K562 (cell line): ENCODE results near the gene NUMB. TPM values are rescaled to one million over a fixed set of nuclear protein-coding genes. Genes with fewer than 3 reads are reported as not detected.

Source experiments
- EGR1 ChIP-seq: fragments of 450-650 bp; conservative IDR thresholded peaks from 2 replicates; pipeline ENCODE4 v1.6.1; 2017; ENCODE audit warnings: mild to moderate bottlenecking
- ETV5 ChIP-seq: sonication (generic); formaldehyde crosslinking; IDR thresholded peaks from 2 replicates; pipeline ENCODE4 v1.4.0; 2020; ENCODE audit warnings: low read depth, mild to moderate bottlenecking, missing genetic modification reagents
- KDM5B ChIP-seq: fragments of 200-600 bp; sonication (generic); IDR thresholded peaks from 2 replicates; pipeline ENCODE4 v1.6.1; 2012; ENCODE audit warnings: low read depth, mild to moderate bottlenecking, moderate library complexity, low read length, control low read depth, inconsistent platforms; ENCODE audit not compliant: insufficient replicate concordance
- NFYB ChIP-seq: IDR thresholded peaks from 2 replicates; pipeline ENCODE4 v1.6.1; 2011; ENCODE audit warnings: mild to moderate bottlenecking, moderate library complexity; ENCODE audit not compliant: insufficient read length; ENCODE audit errors: extremely low read depth
- PHF8 ChIP-seq: fragments of 200-600 bp; sonication (generic); IDR thresholded peaks from 2 replicates; pipeline ENCODE4 v1.6.1; 2012; ENCODE audit warnings: mixed run types, mild to moderate bottlenecking, inconsistent platforms, low read length, moderate library complexity, borderline replicate concordance
- RBM22 ChIP-seq: fragments of 200-400 bp; formaldehyde crosslinking; IDR thresholded peaks from 2 replicates; pipeline ENCODE4 v1.6.1; 2018; ENCODE audit warnings: low read length, low read depth; ENCODE audit not compliant: poor library complexity, severe bottlenecking
- polyA plus RNA-seq, 8 experiments: library from polyadenylated mRNA; depleted of rRNA in 4 of 8; stranded (reverse) in 5 of 8; unstranded in 3 of 8; fragments of >200 nt; fragmentation: Nextera tagmentation in 2 of 8; fragmentation: Illumina TruSeq in 1 of 8; extraction: Ambion mirVana in 2 of 8; extraction: Trizol in 1 of 8; gene quantifications; 2 replicates each; pipeline versions ENCODE4 v1.2.1 to v1.2.3, GENCODE V29; 2011 to 2014; ENCODE audit warnings: inconsistent platforms in 1 of 8, missing spikeins in 1 of 8
- total RNA-seq, 7 experiments: library from RNA; depleted of rRNA in 6 of 7; stranded (reverse); fragments of >200 nt in 6 of 7; fragmentation: Illumina TruSeq in 2 of 7; extraction: Trizol in 2 of 7; gene quantifications; 2 replicates each; pipeline versions ENCODE4 v1.2.1 to v1.2.3, GENCODE V29; 2011 to 2021; ENCODE audit warnings: low replicate concordance in 1 of 7
- TF ChIP-seq, protein P1 (sequence below): fragments of 200-600 bp; sonication (generic); IDR thresholded peaks from one replicate; pipeline ENCODE4 v1.6.1; 2012; ENCODE audit warnings: mild to moderate bottlenecking, low read depth, low read length, inconsistent platforms
- TF ChIP-seq, protein P2 (sequence below): sonication (generic); formaldehyde crosslinking; IDR thresholded peaks from 2 replicates; pipeline ENCODE4 v1.8.0; 2023; ENCODE audit warnings: mild to moderate bottlenecking, missing genetic modification reagents
- TF ChIP-seq, protein P3 (sequence below), 2 experiments: IDR thresholded peaks; 2 replicates each; pipeline ENCODE4 v1.6.1; 2011; ENCODE audit warnings: borderline replicate concordance in 1 of 2, control low read depth in 1 of 2, low read depth in 1 of 2, low read length in 1 of 2, mild to moderate bottlenecking in 1 of 2, mixed read lengths in 1 of 2, moderate library complexity in 1 of 2; ENCODE audit not compliant: insufficient read depth in 1 of 2, insufficient read length in 1 of 2, poor library complexity in 1 of 2, severe bottlenecking in 1 of 2; ENCODE audit errors: extremely low read depth in 1 of 2
- TF ChIP-seq, protein P4 (sequence below): sonication (generic); formaldehyde crosslinking; IDR thresholded peaks from 2 replicates; pipeline ENCODE4 v1.8.1; 2023; ENCODE audit warnings: mild to moderate bottlenecking, missing genetic modification reagents

The NUMB gene
- total and polyA plus RNA-seq, 9 of the 15 experiments (the other 6 are each of a cell fraction or from before 2014, with no cell fraction given): 13.5 to 54.0 (median 32.3) TPM

DNA sequence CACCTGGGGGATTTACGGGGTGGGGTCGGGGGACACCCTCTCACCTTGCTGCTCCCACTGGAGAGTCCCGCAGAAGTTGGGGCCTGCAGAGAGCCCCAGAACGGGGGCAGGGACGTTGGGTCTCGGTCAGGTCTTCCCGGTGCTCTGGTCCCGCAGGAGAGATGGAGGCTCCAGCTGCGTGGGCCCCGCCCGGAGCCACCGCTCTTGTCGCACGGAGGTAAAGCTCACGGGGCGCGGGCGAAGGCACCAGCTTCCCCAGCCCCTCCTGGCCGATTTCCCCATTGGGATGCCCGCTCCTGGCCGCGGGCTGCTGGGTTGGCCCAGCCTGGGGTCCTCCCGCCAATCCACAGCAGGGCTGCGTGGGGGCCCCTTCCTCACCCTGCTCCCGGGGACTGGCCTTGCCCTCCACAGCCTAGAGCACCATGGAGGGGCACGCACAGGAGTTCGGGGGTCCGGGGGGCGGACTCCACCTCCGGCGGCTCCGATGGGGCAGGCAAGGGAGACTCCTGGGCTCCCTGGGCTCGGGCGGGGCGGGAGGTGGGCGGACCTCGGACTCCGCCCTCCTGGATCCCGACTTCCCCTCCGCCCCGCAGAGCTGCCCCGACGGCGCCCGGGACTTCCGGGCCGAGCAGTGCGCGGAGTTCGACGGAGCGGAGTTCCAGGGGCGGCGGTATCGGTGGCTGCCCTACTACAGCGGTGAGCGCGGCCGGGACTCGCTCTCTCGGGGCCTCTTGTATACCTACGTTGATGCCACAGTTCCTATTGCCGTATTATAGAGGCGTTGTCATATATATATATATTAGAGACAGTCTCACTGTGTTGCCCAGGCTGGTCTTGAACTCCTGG lies 212.6 kb downstream of the NUMB start (continued):
- TF ChIP-seq, protein P1, sequence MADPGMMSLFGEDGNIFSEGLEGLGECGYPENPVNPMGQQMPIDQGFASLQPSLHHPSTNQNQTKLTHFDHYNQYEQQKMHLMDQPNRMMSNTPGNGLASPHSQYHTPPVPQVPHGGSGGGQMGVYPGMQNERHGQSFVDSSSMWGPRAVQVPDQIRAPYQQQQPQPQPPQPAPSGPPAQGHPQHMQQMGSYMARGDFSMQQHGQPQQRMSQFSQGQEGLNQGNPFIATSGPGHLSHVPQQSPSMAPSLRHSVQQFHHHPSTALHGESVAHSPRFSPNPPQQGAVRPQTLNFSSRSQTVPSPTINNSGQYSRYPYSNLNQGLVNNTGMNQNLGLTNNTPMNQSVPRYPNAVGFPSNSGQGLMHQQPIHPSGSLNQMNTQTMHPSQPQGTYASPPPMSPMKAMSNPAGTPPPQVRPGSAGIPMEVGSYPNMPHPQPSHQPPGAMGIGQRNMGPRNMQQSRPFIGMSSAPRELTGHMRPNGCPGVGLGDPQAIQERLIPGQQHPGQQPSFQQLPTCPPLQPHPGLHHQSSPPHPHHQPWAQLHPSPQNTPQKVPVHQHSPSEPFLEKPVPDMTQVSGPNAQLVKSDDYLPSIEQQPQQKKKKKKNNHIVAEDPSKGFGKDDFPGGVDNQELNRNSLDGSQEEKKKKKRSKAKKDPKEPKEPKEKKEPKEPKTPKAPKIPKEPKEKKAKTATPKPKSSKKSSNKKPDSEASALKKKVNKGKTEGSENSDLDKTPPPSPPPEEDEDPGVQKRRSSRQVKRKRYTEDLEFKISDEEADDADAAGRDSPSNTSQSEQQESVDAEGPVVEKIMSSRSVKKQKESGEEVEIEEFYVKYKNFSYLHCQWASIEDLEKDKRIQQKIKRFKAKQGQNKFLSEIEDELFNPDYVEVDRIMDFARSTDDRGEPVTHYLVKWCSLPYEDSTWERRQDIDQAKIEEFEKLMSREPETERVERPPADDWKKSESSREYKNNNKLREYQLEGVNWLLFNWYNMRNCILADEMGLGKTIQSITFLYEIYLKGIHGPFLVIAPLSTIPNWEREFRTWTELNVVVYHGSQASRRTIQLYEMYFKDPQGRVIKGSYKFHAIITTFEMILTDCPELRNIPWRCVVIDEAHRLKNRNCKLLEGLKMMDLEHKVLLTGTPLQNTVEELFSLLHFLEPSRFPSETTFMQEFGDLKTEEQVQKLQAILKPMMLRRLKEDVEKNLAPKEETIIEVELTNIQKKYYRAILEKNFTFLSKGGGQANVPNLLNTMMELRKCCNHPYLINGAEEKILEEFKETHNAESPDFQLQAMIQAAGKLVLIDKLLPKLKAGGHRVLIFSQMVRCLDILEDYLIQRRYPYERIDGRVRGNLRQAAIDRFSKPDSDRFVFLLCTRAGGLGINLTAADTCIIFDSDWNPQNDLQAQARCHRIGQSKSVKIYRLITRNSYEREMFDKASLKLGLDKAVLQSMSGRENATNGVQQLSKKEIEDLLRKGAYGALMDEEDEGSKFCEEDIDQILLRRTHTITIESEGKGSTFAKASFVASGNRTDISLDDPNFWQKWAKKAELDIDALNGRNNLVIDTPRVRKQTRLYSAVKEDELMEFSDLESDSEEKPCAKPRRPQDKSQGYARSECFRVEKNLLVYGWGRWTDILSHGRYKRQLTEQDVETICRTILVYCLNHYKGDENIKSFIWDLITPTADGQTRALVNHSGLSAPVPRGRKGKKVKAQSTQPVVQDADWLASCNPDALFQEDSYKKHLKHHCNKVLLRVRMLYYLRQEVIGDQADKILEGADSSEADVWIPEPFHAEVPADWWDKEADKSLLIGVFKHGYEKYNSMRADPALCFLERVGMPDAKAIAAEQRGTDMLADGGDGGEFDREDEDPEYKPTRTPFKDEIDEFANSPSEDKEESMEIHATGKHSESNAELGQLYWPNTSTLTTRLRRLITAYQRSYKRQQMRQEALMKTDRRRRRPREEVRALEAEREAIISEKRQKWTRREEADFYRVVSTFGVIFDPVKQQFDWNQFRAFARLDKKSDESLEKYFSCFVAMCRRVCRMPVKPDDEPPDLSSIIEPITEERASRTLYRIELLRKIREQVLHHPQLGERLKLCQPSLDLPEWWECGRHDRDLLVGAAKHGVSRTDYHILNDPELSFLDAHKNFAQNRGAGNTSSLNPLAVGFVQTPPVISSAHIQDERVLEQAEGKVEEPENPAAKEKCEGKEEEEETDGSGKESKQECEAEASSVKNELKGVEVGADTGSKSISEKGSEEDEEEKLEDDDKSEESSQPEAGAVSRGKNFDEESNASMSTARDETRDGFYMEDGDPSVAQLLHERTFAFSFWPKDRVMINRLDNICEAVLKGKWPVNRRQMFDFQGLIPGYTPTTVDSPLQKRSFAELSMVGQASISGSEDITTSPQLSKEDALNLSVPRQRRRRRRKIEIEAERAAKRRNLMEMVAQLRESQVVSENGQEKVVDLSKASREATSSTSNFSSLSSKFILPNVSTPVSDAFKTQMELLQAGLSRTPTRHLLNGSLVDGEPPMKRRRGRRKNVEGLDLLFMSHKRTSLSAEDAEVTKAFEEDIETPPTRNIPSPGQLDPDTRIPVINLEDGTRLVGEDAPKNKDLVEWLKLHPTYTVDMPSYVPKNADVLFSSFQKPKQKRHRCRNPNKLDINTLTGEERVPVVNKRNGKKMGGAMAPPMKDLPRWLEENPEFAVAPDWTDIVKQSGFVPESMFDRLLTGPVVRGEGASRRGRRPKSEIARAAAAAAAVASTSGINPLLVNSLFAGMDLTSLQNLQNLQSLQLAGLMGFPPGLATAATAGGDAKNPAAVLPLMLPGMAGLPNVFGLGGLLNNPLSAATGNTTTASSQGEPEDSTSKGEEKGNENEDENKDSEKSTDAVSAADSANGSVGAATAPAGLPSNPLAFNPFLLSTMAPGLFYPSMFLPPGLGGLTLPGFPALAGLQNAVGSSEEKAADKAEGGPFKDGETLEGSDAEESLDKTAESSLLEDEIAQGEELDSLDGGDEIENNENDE: no peak
- TF ChIP-seq, protein P2, sequence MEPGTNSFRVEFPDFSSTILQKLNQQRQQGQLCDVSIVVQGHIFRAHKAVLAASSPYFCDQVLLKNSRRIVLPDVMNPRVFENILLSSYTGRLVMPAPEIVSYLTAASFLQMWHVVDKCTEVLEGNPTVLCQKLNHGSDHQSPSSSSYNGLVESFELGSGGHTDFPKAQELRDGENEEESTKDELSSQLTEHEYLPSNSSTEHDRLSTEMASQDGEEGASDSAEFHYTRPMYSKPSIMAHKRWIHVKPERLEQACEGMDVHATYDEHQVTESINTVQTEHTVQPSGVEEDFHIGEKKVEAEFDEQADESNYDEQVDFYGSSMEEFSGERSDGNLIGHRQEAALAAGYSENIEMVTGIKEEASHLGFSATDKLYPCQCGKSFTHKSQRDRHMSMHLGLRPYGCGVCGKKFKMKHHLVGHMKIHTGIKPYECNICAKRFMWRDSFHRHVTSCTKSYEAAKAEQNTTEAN (CRISPR knock-in tag): no peak
- TF ChIP-seq EGR1: peak; percentile 51
- TF ChIP-seq RBM22: no peak
- peak; percentile 33; the same call in 1 of the 2 replicates for TF ChIP-seq PHF8
- no peak for TF ChIP-seq KDM5B
- TF ChIP-seq NFYB: no peak
- TF ChIP-seq, protein P3, sequence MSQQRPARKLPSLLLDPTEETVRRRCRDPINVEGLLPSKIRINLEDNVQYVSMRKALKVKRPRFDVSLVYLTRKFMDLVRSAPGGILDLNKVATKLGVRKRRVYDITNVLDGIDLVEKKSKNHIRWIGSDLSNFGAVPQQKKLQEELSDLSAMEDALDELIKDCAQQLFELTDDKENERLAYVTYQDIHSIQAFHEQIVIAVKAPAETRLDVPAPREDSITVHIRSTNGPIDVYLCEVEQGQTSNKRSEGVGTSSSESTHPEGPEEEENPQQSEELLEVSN (IDR thresholded peaks at IDR 0.05; ENCODE audit: borderline replicate concordance in 1 of 2, extremely low read depth in 1 of 2, insufficient read depth in 1 of 2, insufficient read length in 1 of 2, low read depth in 1 of 2, low read length in 1 of 2, poor library complexity in 1 of 2, severe bottlenecking in 1 of 2): peak in 1 of 2 experiments; percentile 35
- 0 out of 2 replicates have a peak, but pooled peaks have one; percentile 52 for TF ChIP-seq ETV5 (CRISPR knock-in tag)
- TF ChIP-seq, protein P4, sequence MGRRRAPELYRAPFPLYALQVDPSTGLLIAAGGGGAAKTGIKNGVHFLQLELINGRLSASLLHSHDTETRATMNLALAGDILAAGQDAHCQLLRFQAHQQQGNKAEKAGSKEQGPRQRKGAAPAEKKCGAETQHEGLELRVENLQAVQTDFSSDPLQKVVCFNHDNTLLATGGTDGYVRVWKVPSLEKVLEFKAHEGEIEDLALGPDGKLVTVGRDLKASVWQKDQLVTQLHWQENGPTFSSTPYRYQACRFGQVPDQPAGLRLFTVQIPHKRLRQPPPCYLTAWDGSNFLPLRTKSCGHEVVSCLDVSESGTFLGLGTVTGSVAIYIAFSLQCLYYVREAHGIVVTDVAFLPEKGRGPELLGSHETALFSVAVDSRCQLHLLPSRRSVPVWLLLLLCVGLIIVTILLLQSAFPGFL (CRISPR knock-in tag): no peak
